H9 (cell line): ENCODE results near the gene NF1. TPM values are rescaled to one million over a fixed set of nuclear protein-coding genes. Genes with fewer than 3 reads are reported as not detected.

Experiments used
- DNase-seq: peaks from one replicate; pipeline ENCODE4 v3.0.0-alpha.2; 2017
- H2AFZ ChIP-seq: one replicate; pipeline ENCODE4 v1.6.1; 2013; ENCODE audit warnings: mild to moderate bottlenecking, low read length, control low read depth, moderate library complexity
- H2AK5ac ChIP-seq: 2 replicates; pipeline ENCODE4 v1.6.1; 2013; ENCODE audit warnings: low read length, control low read depth, mixed read lengths; ENCODE audit not compliant: insufficient read length
- H2BK120ac ChIP-seq: one replicate; pipeline ENCODE4 v1.6.1; 2013; ENCODE audit warnings: low read depth, mild to moderate bottlenecking, low read length, control low read depth, inconsistent platforms; ENCODE audit not compliant: poor library complexity, severe bottlenecking
- H2BK12ac ChIP-seq: 2 replicates; pipeline ENCODE4 v1.6.1; 2013; ENCODE audit warnings: low read length, control low read depth, mixed read lengths, low read depth; ENCODE audit not compliant: insufficient read length
- H2BK15ac ChIP-seq: 2 replicates; pipeline ENCODE4 v1.6.1; 2013; ENCODE audit warnings: low read depth, low read length, control low read depth
- H2BK20ac ChIP-seq: one replicate; pipeline ENCODE4 v1.6.1; 2013; ENCODE audit warnings: low read depth, mild to moderate bottlenecking, low read length, control low read depth, inconsistent platforms; ENCODE audit not compliant: poor library complexity, severe bottlenecking
- H2BK5ac ChIP-seq: 2 replicates; pipeline ENCODE4 v1.6.1; 2013; ENCODE audit warnings: low read length, control low read depth, mixed read lengths; ENCODE audit not compliant: insufficient read length
- H3K14ac ChIP-seq: 2 replicates; pipeline ENCODE4 v1.6.1; 2013; ENCODE audit warnings: low read length, control low read depth; ENCODE audit not compliant: insufficient read depth
- H3K18ac ChIP-seq: 2 replicates; pipeline ENCODE4 v1.6.1; 2013; ENCODE audit warnings: low read depth, mild to moderate bottlenecking, mixed read lengths, low read length, control low read depth; ENCODE audit not compliant: insufficient read length
- H3K23ac ChIP-seq: 2 replicates; pipeline ENCODE4 v1.6.1; 2013; ENCODE audit warnings: low read length, control low read depth, mixed read lengths, low read depth; ENCODE audit not compliant: insufficient read length
- H3K23me2 ChIP-seq: 2 replicates; pipeline ENCODE4 v1.6.1; 2013; ENCODE audit warnings: low read depth, mild to moderate bottlenecking, mixed read lengths, low read length, control low read depth; ENCODE audit not compliant: insufficient read length, poor library complexity, severe bottlenecking
- H3K27ac ChIP-seq: 2 replicates; pipeline ENCODE4 v1.5.1; 2013; ENCODE audit warnings: low read length, control low read depth, mixed read lengths, low read depth; ENCODE audit not compliant: insufficient read length
- H3K27me3 ChIP-seq: 2 replicates; pipeline ENCODE4 v1.6.1; 2013; ENCODE audit warnings: low read length, control low read depth, inconsistent platforms; ENCODE audit not compliant: insufficient read depth
- H3K4ac ChIP-seq: 2 replicates; pipeline ENCODE4 v1.6.1; 2013; ENCODE audit warnings: low read depth, mild to moderate bottlenecking, control low read depth, inconsistent platforms, low read length, moderate library complexity
- H3K4me1 ChIP-seq: 2 replicates; pipeline ENCODE4 v1.6.1; 2013; ENCODE audit warnings: low read length, control low read depth, inconsistent platforms; ENCODE audit not compliant: insufficient read depth
- H3K4me2 ChIP-seq: 2 replicates; pipeline ENCODE4 v1.6.1; 2013; ENCODE audit warnings: low read length, control low read depth, mixed read lengths; ENCODE audit not compliant: insufficient read length, insufficient read depth
- H3K56ac ChIP-seq: 2 replicates; pipeline ENCODE4 v1.6.1; 2013; ENCODE audit warnings: low read depth, mild to moderate bottlenecking, mixed read lengths, low read length, control low read depth; ENCODE audit not compliant: insufficient read length
- H3K79me1 ChIP-seq: 2 replicates; pipeline ENCODE4 v1.6.1; 2013; ENCODE audit warnings: low read depth, mild to moderate bottlenecking, moderate library complexity, low read length, control low read depth, inconsistent platforms; ENCODE audit not compliant: insufficient read depth, poor library complexity, severe bottlenecking
- H3K79me2 ChIP-seq: 2 replicates; pipeline ENCODE4 v1.6.1; 2013; ENCODE audit warnings: low read length, control low read depth, inconsistent platforms; ENCODE audit not compliant: insufficient read depth
- H3K9ac ChIP-seq: 2 replicates; pipeline ENCODE4 v1.6.1; 2013; ENCODE audit warnings: low read length, control low read depth, mixed read lengths; ENCODE audit not compliant: insufficient read length; ENCODE audit errors: extremely low read depth
- H3K9me3 ChIP-seq: one replicate; pipeline ENCODE4 v1.6.1; 2013; ENCODE audit warnings: low read depth, low read length, inconsistent platforms; ENCODE audit not compliant: control insufficient read depth
- H3T11ph ChIP-seq: one replicate; pipeline ENCODE4 v1.6.1; 2013; ENCODE audit warnings: mild to moderate bottlenecking, low read length, control low read depth, inconsistent platforms
- H4K20me1 ChIP-seq: one replicate; pipeline ENCODE4 v1.6.1; 2013; ENCODE audit not compliant: control insufficient read depth, insufficient read length, insufficient read depth
- H4K5ac ChIP-seq: 2 replicates; pipeline ENCODE4 v1.6.1; 2013; ENCODE audit warnings: low read depth, mild to moderate bottlenecking, mixed read lengths, low read length, control low read depth; ENCODE audit not compliant: insufficient read length
- H4K8ac ChIP-seq: replicated peaks from 2 replicates; pipeline ENCODE4 v1.6.1; 2013; ENCODE audit warnings: low read length, control low read depth, mixed read lengths, low read depth; ENCODE audit not compliant: insufficient read length
- H4K91ac ChIP-seq: 2 replicates; pipeline ENCODE4 v1.6.1; 2013; ENCODE audit warnings: low read depth, mild to moderate bottlenecking, moderate library complexity, mixed read lengths, low read length, control low read depth; ENCODE audit not compliant: insufficient read length
- H3K27ac Mint-ChIP-seq, 3 experiments: 2 replicates in 2 of 3; 3 replicates in 1 of 3; pipeline ENCODE4 v1.8.0; 2020 to 2021; ENCODE audit warnings: mixed read lengths in 3 of 3, mild to moderate bottlenecking in 1 of 3, moderate library complexity in 1 of 3
- H3K27me3 Mint-ChIP-seq: 2 replicates; pipeline ENCODE4 v1.8.0; 2021; ENCODE audit warnings: low read depth, mild to moderate bottlenecking, moderate library complexity, mixed read lengths
- H3K36me3 Mint-ChIP-seq, 3 experiments: 2 replicates in 2 of 3; 3 replicates in 1 of 3; pipeline ENCODE4 v1.8.0; 2020 to 2021; ENCODE audit warnings: low read depth in 3 of 3, mixed read lengths in 3 of 3; ENCODE audit not compliant: insufficient read depth in 1 of 3
- H3K4me1 Mint-ChIP-seq, 2 experiments: 2 replicates each; pipeline ENCODE4 v1.8.0; 2020; ENCODE audit warnings: mixed read lengths in 2 of 2
- H3K4me3 Mint-ChIP-seq, 2 experiments: 2 replicates in 1 of 2; 3 replicates in 1 of 2; pipeline ENCODE4 v1.8.0; 2020 to 2021; ENCODE audit warnings: mild to moderate bottlenecking in 2 of 2, mixed read lengths in 2 of 2, moderate library complexity in 1 of 2
- H3K9me3 Mint-ChIP-seq, 2 experiments: 2 replicates in 1 of 2; 3 replicates in 1 of 2; pipeline ENCODE4 v1.8.0; 2020; ENCODE audit warnings: mild to moderate bottlenecking in 2 of 2, mixed read lengths in 2 of 2, moderate library complexity in 1 of 2
- CTCF ChIP-seq: fragments of 200-600 bp; sonication (generic); conservative IDR thresholded peaks from 3 replicates; pipeline ENCODE4 v1.8.0; 2021; ENCODE audit warnings: antibody characterized with exemption, mild to moderate bottlenecking
- WGBS: extraction: QIAGEN DNeasy Blood & Tissue Kit; methylation state at CpG from one replicate; pipeline ENCODE4 v1.1.7; 2013; ENCODE audit warnings: missing lambda C conversion rate, low lambda C conversion rate, mixed read lengths; ENCODE audit not compliant: insufficient read length; ENCODE audit errors: extremely low coverage; 5-methylcytosine and 5-hydroxymethylcytosine counted together
- total RNA-seq: library from RNA; stranded (reverse); gene quantifications from 2 replicates; pipeline ENCODE4 v1.2.1, GENCODE V29; 2021

Gene NF1
- total RNA-seq, 1 experiment from 2014 or later = 38.1 TPM

GRCh38 chr17:31398381-31399311 is 303.9 kb downstream of the NF1 start:
- Histone ChIP-seq H4K91ac (no peak overlapping the region), H3K9ac (no peak overlapping the region), H3K18ac (no peak overlapping the region), H2BK120ac (no peak overlapping the region), H2BK20ac (no peak overlapping the region), H3K23me2 (no peaks in the 10 kb centered on the region), H3K27me3 (no peaks in the 10 kb centered on the region), H3K4ac (no peak overlapping the region), H4K20me1 (peaks cover 3% of the 10 kb centered on the region), H3K27ac (no peak overlapping the region), H4K5ac (no peak overlapping the region), H2BK15ac (no peak overlapping the region), H3K4me2 (no peak overlapping the region), H3K9me3 (no peaks in the 10 kb centered on the region), H2AK5ac (no peak overlapping the region), H2BK5ac (no peak overlapping the region), H3T11ph (no peak overlapping the region), H3K79me1 (no peaks in the 10 kb centered on the region), H4K8ac (no peak overlapping the region), H3K4me1 (no peaks in the 10 kb centered on the region), H2BK12ac (no peak overlapping the region), H3K14ac (no peak overlapping the region), H2AFZ (no peak overlapping the region), H3K79me2 (no peaks in the 10 kb centered on the region), H3K56ac (no peak overlapping the region), H3K23ac (no peak overlapping the region)
- H3K27me3 Mint-ChIP-seq = peaks cover 11% of the 10 kb centered on the region
- H3K36me3 Mint-ChIP-seq = no peaks in the 10 kb centered on the region
- peaks cover 2 to 6% of the 10 kb centered on the region in 2 experiments; a peak in 3 of 4 replicates for H3K4me1 Mint-ChIP-seq
- WGBS = no CpG with 5 or more reads among the region's 21 CpGs
- no peak overlapping the region; a peak in 1 of 5 replicates for H3K4me3 Mint-ChIP-seq
- TF ChIP-seq CTCF = no peak
- H3K9me3 Mint-ChIP-seq = no peaks in the 10 kb centered on the region
- H3K27ac Mint-ChIP-seq = peak overlapping the region in 1 of 3 experiments; percentile 87; a peak in 1 of 7 replicates
- DNase-seq = peak; percentile 25
